Measurements from ENCODE around the gene ISX. TPM values are rescaled to one million over a fixed set of nuclear protein-coding genes. Genes with fewer than 3 reads are reported as not detected.

ISX gene
- polyA plus RNA-seq, 3 donors, result 0.12 TPM; not detected in 2

DNA sequence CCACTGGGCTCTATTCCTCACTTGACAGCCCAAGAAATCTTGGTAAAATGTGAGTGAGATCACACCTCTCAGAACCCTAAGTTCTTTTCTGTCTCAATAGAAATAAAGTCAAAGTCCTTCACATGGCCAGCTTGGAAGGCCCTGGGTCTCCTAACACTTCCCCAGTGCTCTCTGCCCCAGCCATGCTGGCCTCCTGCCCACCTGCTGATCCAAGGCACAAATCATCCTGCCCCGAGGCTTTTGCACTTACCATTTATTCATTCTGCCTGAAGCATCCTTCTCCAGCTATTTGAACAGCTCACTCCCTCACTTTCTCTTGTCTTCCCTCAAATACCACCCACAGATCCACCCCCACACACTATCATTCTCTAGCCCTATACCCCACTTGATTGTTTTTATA lies 26.4 kb downstream of the ISX start:
- no peak overlapping the region for H3K27ac ChIP-seq (ENCODE audit: low read depth, low read length)
- WGBS, 3 donors, result 46 to 50% (median 47%) methylated on average over 1 of the region's 1 CpG

DNA sequence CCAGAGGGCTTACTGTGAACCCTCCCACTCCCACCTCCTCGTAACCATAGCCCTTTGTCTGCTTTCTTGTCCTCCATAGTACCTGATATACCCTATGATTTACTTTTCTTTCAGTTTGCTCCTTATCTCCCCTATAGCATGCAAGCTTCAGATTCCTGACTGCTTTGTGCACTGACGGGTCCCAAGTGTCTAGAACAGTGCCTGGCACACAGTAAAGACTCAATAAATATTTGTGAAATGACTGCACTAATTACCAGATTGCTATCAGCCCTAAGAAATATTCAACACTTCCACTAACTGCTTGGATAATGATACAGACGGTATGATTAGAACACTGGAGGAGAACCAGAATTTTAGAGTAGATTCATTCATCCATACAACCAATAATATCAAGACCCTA lies 33.0 kb downstream of the ISX start:
- WGBS, 3 donors, result 42 to 71% (median 70%) methylated on average over 3 of the region's 3 CpGs
- H3K27ac ChIP-seq (ENCODE audit: low read depth, low read length), result no peak overlapping the region

DNA sequence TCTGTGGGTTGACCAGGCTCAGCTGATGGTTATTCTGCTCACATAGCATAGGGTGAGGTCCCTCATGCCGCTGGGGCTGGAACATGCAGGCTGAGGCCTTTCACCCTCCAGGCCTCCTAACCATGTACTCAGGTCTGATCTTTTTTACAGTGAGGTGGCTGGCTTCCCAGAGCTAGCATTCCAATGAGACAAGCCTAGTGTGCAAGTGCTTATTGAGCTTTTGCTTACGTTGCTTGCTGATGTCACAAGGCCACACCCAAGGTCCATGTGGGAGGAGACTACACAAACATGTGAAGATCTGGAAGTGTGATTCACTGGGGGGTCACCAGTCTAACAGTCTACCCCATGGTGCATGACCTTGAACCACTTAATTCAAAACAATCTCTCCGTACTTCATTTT lies 33.9 kb downstream of the ISX start:
- WGBS, 3 donors, result 77 to 82% (median 80%) methylated on average over 3 of the region's 3 CpGs
- H3K27ac ChIP-seq (ENCODE audit: low read depth, low read length), result no peak overlapping the region

DNA sequence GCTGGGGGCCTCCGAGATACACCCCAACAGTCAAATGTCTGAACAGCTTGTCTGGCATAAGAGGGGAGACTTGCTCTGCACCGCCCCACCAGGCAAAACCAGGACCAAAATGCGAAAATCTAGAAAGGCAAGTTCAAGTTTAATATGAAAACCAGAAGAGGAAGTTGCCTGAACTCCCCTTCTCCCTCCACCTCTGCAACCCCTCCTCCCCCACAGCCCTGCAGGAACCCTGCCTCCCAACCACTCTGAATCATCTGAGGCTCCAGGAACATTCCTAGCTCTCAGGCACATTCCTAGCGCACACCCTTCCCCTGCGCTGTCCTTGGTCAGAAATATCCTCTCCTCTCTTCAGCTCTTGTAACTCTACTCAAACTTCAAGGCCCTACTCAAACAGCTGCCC lies 36.7 kb downstream of the ISX start:
- 44 to 68% (median 59%) methylated on average over 5 of the region's 5 CpGs for WGBS, 3 donors
- no peak overlapping the region for H3K27ac ChIP-seq (ENCODE audit: low read depth, low read length)

DNA sequence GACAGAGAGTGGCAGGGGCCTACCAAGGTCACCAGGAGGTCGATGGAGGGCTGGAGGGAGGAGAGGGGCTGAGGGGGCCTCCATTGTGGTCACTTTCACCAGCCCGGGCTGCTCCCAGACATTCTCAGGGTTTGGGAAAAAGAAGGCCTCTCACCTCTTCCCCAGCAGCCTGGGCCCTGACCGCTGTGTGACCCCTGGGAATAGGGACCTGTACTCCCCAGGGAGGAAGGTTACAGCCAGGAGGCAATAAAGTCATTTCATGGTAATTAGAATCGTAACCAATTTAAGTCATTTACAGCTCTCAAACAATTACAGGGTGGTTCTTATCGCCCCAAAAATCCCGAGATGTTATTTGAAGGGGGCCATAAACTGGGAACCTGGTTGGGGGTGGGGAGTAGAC lies 37.8 kb downstream of the ISX start:
- 36 to 57% (median 52%) methylated on average over 6 of the region's 6 CpGs for WGBS, 3 donors

DNA sequence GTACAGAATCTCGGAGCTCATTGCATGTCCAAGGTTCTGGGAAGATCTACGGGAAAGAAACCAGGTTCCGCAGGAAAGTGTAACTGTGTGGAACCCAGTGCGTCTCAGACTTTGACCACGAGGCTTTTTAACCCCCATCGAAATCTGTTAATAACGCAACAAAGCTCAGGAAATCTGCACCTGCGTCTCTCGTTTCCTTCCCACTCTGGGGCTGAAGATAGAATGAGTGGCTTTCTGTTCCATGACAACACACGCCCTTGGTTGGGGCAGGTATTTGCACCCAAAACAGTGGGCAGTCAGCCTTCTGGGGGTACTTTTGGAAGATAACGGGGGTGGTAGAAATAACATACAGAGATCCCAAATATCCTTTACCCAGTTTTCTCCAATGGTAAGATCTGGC lies 38.5 kb downstream of the ISX start:
- H3K27ac ChIP-seq (ENCODE audit: low read depth, low read length), result no peak overlapping the region
- 57 to 61% (median 61%) methylated on average over 11 of the region's 11 CpGs for WGBS, 3 donors

More for the DNA sequence above, 37.8 kb downstream of the ISX start:
- no peak overlapping the region for H3K27ac ChIP-seq (ENCODE audit: low read depth, low read length)

DNA sequence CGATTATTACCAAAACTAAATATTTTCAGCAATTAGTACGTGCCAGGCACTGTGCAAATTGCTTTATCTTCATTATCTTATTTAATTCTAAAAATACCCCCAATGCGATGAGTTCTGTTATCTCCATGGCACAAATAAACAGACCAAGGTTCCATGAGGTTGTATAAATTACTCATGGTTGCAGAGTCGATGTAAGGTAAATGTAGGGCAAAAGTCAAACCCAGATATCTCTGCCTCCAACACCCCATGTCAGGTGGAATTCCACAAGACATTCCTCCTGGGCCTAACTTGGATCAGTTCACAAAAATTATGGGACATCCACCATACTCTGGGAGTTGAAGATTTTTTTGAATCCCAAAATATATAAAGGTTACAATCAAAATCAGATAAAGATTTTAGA lies 43.7 kb downstream of the ISX start:
- H3K27ac ChIP-seq (ENCODE audit: low read depth, low read length), result no peak overlapping the region
- WGBS, 3 donors, result 37 to 74% (median 44%) methylated on average over 4 of the region's 4 CpGs

DNA sequence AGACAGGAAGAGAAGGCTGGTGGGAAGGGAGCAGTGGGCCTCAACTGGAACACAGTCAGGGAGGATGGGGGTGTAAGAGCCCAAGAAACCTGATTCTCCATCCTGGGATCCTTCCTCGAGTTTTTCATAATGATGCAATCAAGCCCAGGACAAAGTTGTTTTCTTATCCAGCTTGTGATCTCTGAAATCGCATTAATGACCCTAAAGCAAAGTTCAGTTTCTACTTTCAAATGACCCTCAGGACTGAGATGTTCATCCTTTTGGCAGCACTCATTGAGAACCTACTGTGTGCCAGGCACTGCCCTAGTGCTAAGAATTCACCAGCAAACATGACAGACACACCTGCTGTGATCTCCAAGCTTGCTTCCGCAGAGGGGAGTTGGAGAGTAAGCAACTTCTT lies 45.3 kb downstream of the ISX start:
- WGBS, 3 donors, result 56 to 76% (median 66%) methylated on average over 3 of the region's 3 CpGs
- H3K27ac ChIP-seq (ENCODE audit: low read depth, low read length), result no peak overlapping the region

DNA sequence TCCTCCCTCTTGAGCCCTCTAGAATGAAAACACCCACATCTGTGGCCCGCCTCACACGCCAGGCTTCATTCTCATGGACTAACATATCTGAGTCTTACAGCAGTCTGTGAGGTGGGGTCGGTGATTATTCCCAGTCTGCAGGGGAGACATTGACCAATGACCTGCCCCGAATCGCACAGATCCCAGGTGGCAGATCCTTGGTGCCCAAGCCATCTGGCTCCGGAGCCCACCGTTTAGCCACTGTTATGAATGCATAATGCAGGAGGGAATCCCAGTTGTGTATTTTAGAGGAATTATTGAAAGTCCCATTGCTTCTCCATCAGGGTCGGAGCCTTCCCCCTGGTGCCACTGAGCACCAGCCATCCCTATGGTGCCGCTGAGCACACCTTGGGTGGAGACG lies 47.4 kb downstream of the ISX start:
- WGBS, 3 donors, result 71 to 92% (median 86%) methylated on average over 10 of the region's 10 CpGs
- no peak overlapping the region for H3K27ac ChIP-seq (ENCODE audit: low read depth, low read length)

DNA sequence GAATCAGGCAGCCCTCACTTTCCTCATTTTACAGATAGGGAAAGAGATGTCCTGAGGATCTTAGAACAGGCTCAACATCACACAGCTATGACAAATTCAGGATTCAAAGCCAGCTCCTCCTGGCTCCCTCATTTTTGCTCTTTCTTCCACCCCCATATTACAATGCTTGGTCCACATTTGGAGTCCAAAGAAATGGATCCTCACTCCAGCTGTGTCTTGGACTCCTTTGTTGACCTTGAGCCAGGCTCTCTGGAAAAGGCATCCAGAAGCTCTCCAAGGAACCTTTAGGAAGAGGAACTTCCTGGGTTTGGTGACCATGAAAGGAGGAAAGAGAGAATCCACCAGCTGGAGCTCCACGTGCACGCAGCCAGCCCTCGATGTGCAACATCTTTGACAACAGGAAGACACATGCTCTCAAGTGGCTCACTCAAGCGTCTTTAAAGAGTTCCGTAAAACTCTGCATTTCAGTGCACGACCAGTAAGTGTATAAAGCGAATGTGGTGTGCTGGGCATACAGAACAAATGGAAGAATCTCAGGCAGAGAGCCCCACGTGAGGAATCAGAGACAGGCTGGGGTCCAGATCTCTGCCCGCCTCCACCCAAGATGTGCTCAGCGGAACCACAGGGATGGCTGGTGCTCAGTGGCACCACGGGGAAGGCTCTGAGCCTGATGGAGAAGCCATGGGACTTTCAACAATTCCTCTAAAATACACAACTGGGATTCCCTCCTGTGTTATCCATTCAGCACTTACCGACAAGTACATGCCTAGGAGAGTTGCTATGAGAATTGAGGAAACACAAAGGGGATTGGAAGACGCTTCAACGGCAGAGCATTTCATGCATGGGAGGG lies 48.4 kb downstream of the ISX start:
- no peak overlapping the region for H3K27ac ChIP-seq (ENCODE audit: low read depth, low read length)
- 75 to 80% (median 80%) methylated on average over 14 of the region's 14 CpGs for WGBS, 3 donors

DNA sequence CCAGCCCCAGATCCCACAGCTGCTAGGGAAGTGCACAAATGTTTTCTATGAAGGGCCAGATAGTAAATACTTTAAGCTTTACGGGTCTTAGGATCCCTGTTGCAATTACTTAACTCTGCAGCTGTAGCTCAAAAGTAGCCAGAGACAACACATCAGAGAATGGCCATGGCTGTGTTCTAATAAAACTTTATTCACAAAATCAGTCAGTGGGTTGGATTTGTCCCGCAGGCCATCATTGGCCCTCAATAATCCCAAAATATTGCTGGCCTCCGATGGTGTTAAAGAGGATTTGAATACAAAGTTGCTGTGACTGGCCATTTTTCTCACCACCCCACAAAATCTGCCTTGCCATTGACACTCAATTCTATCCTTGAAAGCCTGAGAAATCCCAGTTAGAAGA lies 49.6 kb downstream of the ISX start:
- H3K27ac ChIP-seq (ENCODE audit: low read depth, low read length), result no peak overlapping the region
- 78 to 92% (median 92%) methylated on average over 3 of the region's 3 CpGs for WGBS, 3 donors

DNA sequence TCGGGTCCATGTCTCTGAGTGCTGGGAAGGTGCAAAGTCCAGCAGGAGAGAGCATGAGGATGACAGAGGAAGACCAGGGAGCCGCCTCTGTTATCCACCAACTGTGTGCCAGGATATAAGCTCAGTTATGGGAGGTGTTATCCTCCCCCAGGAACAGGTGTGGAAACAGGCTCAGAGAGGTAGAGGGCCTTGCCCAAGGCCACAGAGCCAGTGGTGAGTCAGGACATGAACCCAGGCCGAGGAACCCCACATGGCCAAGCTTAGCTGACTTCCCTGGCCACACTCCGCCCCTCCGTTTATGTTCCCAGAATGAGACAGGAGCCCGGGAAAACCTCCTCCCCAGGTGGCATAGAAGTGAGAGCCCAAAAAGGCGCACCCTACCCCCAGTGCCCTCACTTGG lies 50.3 kb downstream of the ISX start:
- WGBS, 3 donors, result 72 to 84% (median 80%) methylated on average over 7 of the region's 7 CpGs
- H3K27ac ChIP-seq (ENCODE audit: low read depth, low read length), result no peak overlapping the region

DNA sequence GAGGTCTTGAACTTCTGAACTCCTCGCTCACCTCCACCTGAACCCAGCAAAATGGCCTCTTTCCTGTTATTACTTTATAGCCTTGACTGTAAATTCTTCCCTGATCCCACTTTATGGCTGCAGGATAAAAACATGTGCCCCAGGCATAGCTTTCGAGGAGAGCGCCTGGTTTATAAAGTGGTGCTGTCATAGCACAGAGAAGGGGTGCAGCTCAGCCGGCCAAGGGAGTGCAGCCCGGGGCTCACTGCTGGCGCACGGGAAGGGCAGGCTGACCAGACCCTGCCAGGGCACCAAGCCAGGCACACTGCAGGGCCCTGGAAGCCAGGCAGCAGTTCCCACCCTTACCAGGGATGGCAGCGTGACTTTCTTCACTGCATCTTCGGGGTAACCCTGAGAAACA lies 50.9 kb downstream of the ISX start:
- no peak overlapping the region for H3K27ac ChIP-seq (ENCODE audit: low read depth, low read length)
- WGBS, 3 donors, result 53 to 73% (median 70%) methylated on average over 9 of the region's 9 CpGs

DNA sequence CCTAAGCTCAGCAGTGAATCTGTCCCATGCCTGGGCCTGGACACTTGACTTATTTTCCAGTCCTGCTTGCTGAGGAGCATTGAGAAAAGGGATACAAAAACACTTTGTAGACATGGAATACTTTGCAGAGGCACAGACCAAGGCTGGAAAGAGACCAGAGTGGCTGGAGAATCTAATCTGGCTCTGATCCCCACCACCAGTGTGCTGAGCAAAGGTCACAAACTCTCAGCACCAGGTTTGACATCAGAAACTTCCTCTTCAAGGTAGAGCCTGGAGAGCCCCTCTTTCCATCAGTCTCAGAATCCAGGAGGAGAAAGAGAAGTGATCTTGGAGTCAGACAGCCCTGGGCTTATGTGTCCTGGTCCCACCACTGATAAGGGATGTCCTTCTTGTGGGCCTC lies 53.5 kb downstream of the ISX start:
- no peak overlapping the region for H3K27ac ChIP-seq (ENCODE audit: low read depth, low read length)

DNA sequence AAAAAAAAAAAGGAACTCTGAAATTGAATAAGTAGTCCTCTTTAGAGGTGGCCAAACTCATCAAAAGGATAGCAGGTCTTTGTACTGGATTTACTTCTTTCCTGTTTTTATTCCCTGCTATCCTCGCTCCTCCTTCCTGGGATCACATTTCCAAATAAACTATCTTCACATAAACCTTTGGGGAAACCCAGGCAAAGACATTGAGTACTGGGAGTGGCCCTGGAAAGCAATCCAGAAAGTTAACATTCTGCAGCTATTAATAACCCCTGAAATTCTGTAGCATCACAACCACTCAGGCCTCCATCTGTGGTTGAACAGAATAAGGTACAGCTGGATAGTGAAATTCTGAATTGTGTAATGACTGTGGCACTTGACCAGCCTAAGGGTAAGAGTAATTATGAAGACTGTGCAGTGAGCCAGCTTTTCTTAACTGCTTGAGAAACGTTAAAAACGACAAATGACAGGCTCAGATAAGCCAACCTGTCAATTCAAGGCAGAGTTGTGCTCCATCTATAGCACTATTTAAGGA lies 58.8 kb downstream of the ISX start:
- no peak overlapping the region for H3K27ac ChIP-seq (ENCODE audit: low read depth, low read length)
- 44 to 50% (median 44%) methylated on average over 3 of the region's 3 CpGs for WGBS, 3 donors

DNA sequence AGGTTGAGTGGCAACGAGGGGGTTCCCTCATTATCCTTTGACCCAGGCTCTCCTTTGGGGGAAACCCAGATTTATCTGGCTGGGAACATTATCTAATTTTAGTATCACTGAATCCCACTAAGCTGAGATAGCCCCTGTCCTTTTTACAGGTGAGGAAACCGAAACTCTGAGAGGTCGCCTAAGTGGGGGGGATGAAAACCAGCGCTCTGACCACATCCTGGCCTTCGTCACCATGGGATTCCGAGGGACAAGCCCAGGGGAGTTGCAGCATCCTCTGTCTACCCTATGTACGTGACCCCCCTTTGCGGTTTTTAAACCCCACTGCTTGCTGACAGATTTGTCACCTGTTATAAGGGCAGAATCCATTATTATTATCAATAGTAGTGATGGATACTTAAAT lies 61.0 kb downstream of the ISX start:
- no peak overlapping the region for H3K27ac ChIP-seq (ENCODE audit: low read depth, low read length)
- WGBS, 3 donors, result 66 to 71% (median 67%) methylated on average over 8 of the region's 8 CpGs

DNA sequence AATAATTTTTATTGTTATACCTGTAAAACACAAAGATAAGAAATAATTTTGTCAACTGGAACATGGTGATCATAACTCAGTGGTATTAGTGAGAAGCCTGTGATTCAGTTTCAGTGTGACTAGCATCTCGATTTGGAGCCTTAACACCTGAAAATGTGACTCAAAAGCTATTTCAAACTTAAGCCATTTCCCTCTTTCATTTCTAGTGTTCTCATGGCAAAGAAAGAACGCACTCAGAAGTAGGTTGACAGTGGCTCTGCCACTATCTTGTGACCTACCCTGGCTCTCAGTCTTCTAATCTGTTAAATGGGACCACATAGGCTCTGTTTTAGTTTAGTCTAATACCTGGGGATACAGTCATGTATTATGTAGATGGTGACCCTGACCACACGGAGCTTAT lies 62.7 kb downstream of the ISX start:
- WGBS, 3 donors, result 64 to 78% (median 71%) methylated on average over 3 of the region's 3 CpGs

DNA sequence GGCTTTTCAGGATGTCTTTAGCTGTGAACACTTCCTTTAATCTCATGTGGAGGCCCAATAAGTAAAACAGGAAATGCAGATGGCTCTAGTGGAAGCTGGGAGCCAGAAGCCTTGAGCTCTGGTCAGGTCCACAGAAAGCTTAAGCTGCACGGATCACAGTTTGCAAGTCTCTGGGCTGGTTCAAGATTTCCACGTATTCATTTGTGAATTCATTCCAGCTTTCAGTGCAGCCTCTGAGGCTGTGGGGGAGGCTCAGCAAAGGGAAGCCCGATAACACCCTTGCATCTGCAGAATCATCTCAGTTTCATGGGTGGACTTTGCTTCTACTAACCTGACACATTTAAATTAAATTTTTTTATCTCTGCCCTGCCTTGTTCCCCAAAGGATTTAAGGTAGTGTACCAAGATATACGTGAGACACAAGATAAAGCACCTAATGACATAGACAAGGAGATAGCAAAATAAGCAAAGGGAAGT lies 65.6 kb downstream of the ISX start:
- no peak overlapping the region for H3K27ac ChIP-seq (ENCODE audit: low read depth, low read length)
- WGBS, 3 donors, result 21 to 25% (median 22%) methylated on average over 4 of the region's 4 CpGs

More for the DNA sequence above, 62.7 kb downstream of the ISX start:
- no peak overlapping the region for H3K27ac ChIP-seq (ENCODE audit: low read depth, low read length)

DNA sequence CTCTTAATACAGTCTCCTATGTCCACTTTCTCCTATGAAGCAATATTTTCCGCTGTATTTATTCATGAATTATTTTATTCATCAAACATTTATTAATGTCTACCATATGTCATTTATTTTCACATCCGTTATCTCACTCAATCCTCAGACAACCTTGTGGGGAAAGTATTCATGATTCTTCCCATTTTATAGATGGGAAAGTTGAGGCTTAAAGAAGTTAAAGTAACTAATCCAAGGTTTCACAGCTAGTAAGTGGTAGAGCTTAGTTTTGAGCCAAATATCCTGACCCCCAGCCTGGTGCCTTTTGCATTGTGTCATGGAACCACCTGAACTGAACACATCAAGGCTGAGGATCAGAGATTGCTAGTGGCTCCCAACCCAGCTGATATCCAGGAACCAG lies 66.6 kb downstream of the ISX start:
- 80 to 93% (median 93%) methylated on average over 2 of the region's 2 CpGs for WGBS, 3 donors
- no peak overlapping the region for H3K27ac ChIP-seq (ENCODE audit: low read depth, low read length)

DNA sequence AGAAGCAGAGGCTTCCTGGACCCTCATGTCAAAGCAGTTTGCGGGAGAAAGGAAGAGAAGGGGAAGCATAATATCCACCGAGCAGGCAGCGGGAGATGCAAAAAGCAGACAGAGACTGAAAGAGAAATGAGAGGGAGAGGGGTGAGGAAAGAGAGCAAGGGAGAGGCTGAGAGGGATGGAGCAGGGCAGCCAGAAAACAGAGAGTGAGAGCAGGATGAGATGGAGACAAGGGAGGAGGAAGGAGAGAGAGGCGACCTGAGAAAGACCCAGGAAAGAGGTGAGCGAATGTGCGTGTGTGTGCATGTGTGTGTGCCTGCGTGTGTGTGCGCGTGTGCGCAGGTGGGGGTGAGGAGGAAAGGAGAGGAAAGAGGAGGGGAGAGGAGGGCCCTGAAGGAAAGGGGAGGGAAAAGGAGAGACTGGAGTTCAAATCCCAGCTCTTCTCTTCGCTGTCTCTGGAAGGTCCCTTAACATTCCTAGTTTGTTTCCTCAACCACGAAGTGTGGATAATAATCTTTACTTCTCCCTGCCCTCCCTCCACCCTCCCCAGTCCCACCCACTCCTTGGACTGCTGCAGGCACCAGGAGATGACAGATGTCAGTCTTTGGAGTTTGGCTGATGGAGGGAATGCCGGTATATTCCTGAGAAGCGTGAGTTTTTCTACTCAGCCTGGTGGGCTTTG lies 67.9 kb downstream of the ISX start:
- WGBS, 3 donors, result 46 to 62% (median 59%) methylated on average over 14 of the region's 14 CpGs
- H3K27ac ChIP-seq (ENCODE audit: low read depth, low read length), result no peak overlapping the region
